Measurements from ENCODE around the gene TRIM25. TPM values are rescaled to one million over a fixed set of nuclear protein-coding genes. Genes with fewer than 3 reads are reported as not detected.

Gene TRIM25

GRCh38 chr17:56849131-56849530, 64.7 kb downstream of the TRIM25 start:
- no peaks in the 10 kb centered on the region for H3K4me1 ChIP-seq (ENCODE audit: control insufficient read depth, insufficient read depth, low read length)
- no peaks in the 10 kb centered on the region for H3K27me3 ChIP-seq (ENCODE audit: control insufficient read depth, insufficient read depth, low read length)
- no peak overlapping the region for H3K9ac ChIP-seq (ENCODE audit: low read depth, low read length)
- no peak overlapping the region for H3K4me3 ChIP-seq (ENCODE audit: low read length)
- H3K4me2 ChIP-seq (ENCODE audit: low read length), result no peak overlapping the region
- H3K9me3 ChIP-seq (replicated peaks; ENCODE audit: low read length), result no peaks in the 10 kb centered on the region
- peaks cover 5% of the 10 kb centered on the region for H3K36me3 ChIP-seq (ENCODE audit: insufficient read depth, low read length)

- no peak overlapping the region for H3K9ac ChIP-seq (ENCODE audit: low read depth, low read length)
- H3K27me3 ChIP-seq (ENCODE audit: control insufficient read depth, insufficient read depth, low read length), result no peaks in the 10 kb centered on the region
- H3K4me1 ChIP-seq (ENCODE audit: control insufficient read depth, insufficient read depth, low read length), result no peaks in the 10 kb centered on the region
- H3K9me3 ChIP-seq (replicated peaks; ENCODE audit: low read length), result no peaks in the 10 kb centered on the region
- H3K36me3 ChIP-seq (ENCODE audit: insufficient read depth, low read length), result peaks cover 5% of the 10 kb centered on the region
- H3K4me3 ChIP-seq (ENCODE audit: low read length), result no peak overlapping the region
- H3K4me2 ChIP-seq (ENCODE audit: low read length), result no peak overlapping the region
Measured at GRCh38 chr17:56847106-56847505, 66.7 kb downstream of the TRIM25 start.

GRCh38 chr17:56845934-56846333, 67.9 kb downstream of the TRIM25 start:
- Histone ChIP-seq H3K4me1 (ENCODE audit: control insufficient read depth, insufficient read depth, low read length) (no peaks in the 10 kb centered on the region), H3K4me3 (ENCODE audit: low read length) (no peak overlapping the region), H3K27me3 (ENCODE audit: control insufficient read depth, insufficient read depth, low read length) (no peaks in the 10 kb centered on the region), H3K9me3 (replicated peaks; ENCODE audit: low read length) (no peaks in the 10 kb centered on the region), H3K36me3 (ENCODE audit: insufficient read depth, low read length) (no peaks in the 10 kb centered on the region), H3K9ac (ENCODE audit: low read depth, low read length) (no peak overlapping the region), H3K4me2 (ENCODE audit: low read length) (no peak overlapping the region)

- H3K9ac ChIP-seq (ENCODE audit: low read depth, low read length), result no peak overlapping the region
- no peak overlapping the region for H3K4me3 ChIP-seq (ENCODE audit: low read length)
- no peaks in the 10 kb centered on the region for H3K36me3 ChIP-seq (ENCODE audit: insufficient read depth, low read length)
- no peaks in the 10 kb centered on the region for H3K9me3 ChIP-seq (replicated peaks; ENCODE audit: low read length)
- H3K4me1 ChIP-seq (ENCODE audit: control insufficient read depth, insufficient read depth, low read length), result no peaks in the 10 kb centered on the region
- no peaks in the 10 kb centered on the region for H3K27me3 ChIP-seq (ENCODE audit: control insufficient read depth, insufficient read depth, low read length)
- H3K4me2 ChIP-seq (ENCODE audit: low read length), result no peak overlapping the region
Measured at GRCh38 chr17:56842577-56842976, 71.3 kb downstream of the TRIM25 start.

GRCh38 chr17:56838687-56839086, 75.2 kb downstream of the TRIM25 start:
- Histone ChIP-seq H3K27me3 (ENCODE audit: control insufficient read depth, insufficient read depth, low read length) (no peaks in the 10 kb centered on the region), H3K4me3 (ENCODE audit: low read length) (no peak overlapping the region), H3K4me1 (ENCODE audit: control insufficient read depth, insufficient read depth, low read length) (peaks cover 14% of the 10 kb centered on the region), H3K36me3 (ENCODE audit: insufficient read depth, low read length) (no peaks in the 10 kb centered on the region), H3K9me3 (replicated peaks; ENCODE audit: low read length) (no peaks in the 10 kb centered on the region), H3K4me2 (ENCODE audit: low read length) (no peak overlapping the region), H3K9ac (ENCODE audit: low read depth, low read length) (no peak overlapping the region)

Small RNAs within 50 kb of the gene (small RNA-seq; reads per million reads assigned to genes)
- gene AC015912.2 (not detected), gene RNU6-1158P (not detected)
